Hematopoietic multipotent progenitor cell (in vitro differentiated cells): ENCODE results near the gene TRNP1. TPM values are rescaled to one million over a fixed set of nuclear protein-coding genes. Genes with fewer than 3 reads are reported as not detected.

Experiments
- DNase-seq, 3 donors: peaks; one replicate each; pipeline ENCODE4 v3.0.0-alpha.2; 2011 to 2015; ENCODE audit warnings: low read depth in 2 of 3, low spot score in 2 of 3
- total RNA-seq: library from RNA; depleted of rRNA; stranded (reverse); fragments of >200 nt; gene quantifications from one replicate; pipeline ENCODE4 v1.2.3, GENCODE V29; 2012

The TRNP1 gene
- total RNA-seq, 1 donor: under 0.01 TPM

- no peak for DNase-seq
Measured at GRCh38 chr1:27000090-27000816, 6.8 kb downstream of the TRNP1 start.

- no peak for DNase-seq
Measured at GRCh38 chr1:27000817-27001460, 7.4 kb downstream of the TRNP1 start.

- peak in 2 of 3 donors; percentile 67 to 73 for DNase-seq
Measured at GRCh38 chr1:27001570-27002360, 8.3 kb downstream of the TRNP1 start.

GRCh38 chr1:27003745-27004470, 10.4 kb downstream of the TRNP1 start:
- no peak for DNase-seq

- no peak for DNase-seq
Measured at GRCh38 chr1:27004471-27005165, 11.1 kb downstream of the TRNP1 start.

GRCh38 chr1:27005166-27005530, 11.7 kb downstream of the TRNP1 start:
- no peak for DNase-seq

GRCh38 chr1:27005648-27006496, 12.4 kb downstream of the TRNP1 start:
- no peak for DNase-seq

- DNase-seq: no peak
Measured at GRCh38 chr1:27006683-27007082, 13.2 kb downstream of the TRNP1 start.

GRCh38 chr1:27007909-27008582, 14.6 kb downstream of the TRNP1 start:
- no peak for DNase-seq

- DNase-seq: no peak
Measured at GRCh38 chr1:27009601-27010197, 16.2 kb downstream of the TRNP1 start.

GRCh38 chr1:27010226-27010994, 16.9 kb downstream of the TRNP1 start:
- DNase-seq: no peak

GRCh38 chr1:27011058-27011764, 17.7 kb downstream of the TRNP1 start:
- no peak for DNase-seq

GRCh38 chr1:27011976-27012563, 18.6 kb downstream of the TRNP1 start:
- no peak for DNase-seq

- peak in 2 of 3 donors; percentile 52 to 59 for DNase-seq
Measured at GRCh38 chr1:27015260-27015659, 21.8 kb downstream of the TRNP1 start.

- DNase-seq: no peak
Measured at GRCh38 chr1:27016376-27016775, 22.9 kb downstream of the TRNP1 start.

GRCh38 chr1:27017207-27017606, 23.7 kb downstream of the TRNP1 start:
- DNase-seq: no peak

- no peak for DNase-seq
Measured at GRCh38 chr1:27018316-27018715, 24.8 kb downstream of the TRNP1 start.
